Measurements from ENCODE around the gene HDAC2.

DNA sequence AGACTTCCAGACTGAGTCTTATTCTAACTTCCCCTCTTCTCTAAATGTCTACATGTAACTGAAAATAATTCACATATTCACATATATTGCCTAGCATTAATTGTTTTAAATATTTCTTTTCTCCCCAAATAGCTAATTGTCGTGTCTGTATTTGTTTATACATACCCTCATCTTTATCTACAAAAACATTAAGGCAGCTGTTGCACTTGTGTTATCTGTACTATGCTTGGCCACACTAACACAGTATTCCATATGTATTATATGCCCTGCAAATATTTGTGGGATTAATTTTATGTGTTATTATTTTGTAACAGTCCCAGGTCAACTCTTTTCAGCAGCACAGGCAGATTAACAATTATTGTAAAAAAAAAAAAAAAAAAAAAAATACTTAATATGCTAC is 11.7 kb downstream of the HDAC2 start:
- TF ChIP-seq EZH2 (optimal IDR thresholded peaks at IDR 0.05; ENCODE audit: low read depth, low read length) = no peak
- no peak for TF ChIP-seq CTCF (IDR thresholded peaks at IDR 0.05; ENCODE audit: low read length)

Data from MM.1S (cell line).